Activated T-cell treated with anti-CD3 and anti-CD28 coated beads, Interleukin-2, amount 50 U/mL, for 4 hours (primary cell): ENCODE results near the gene GALE. TPM values are rescaled to one million over a fixed set of nuclear protein-coding genes. Genes with fewer than 3 reads are reported as not detected.
"Not testable (repeated sequence)": the region's sequence is repeated elsewhere in the genome, so short reads cannot be mapped to it uniquely, and the experiment has no call there.

Source experiments
- ATAC-seq, 2 donors: fragments of 200-7000 bp; cut with Tn5 transposase; one replicate each; pipeline ENCODE4 v1.10.0; 2021
- DNase-seq: peaks from one replicate; pipeline ENCODE4 v3.0.0-alpha.2; 2020
- H3K27me3 Mint-ChIP-seq: one replicate; pipeline ENCODE4 v1.8.0; 2021; ENCODE audit warnings: low read depth, mixed read lengths
- H3K36me3 Mint-ChIP-seq: one replicate; pipeline ENCODE4 v1.8.0; 2022; ENCODE audit warnings: mixed read lengths; ENCODE audit not compliant: insufficient read depth
- H3K4me1 Mint-ChIP-seq: one replicate; pipeline ENCODE4 v1.8.0; 2021; ENCODE audit warnings: low read depth, mixed read lengths
- H3K4me3 Mint-ChIP-seq: one replicate; pipeline ENCODE4 v1.8.0; 2021; ENCODE audit warnings: mild to moderate bottlenecking, moderate library complexity, mixed read lengths
- H3K9me3 Mint-ChIP-seq: one replicate; pipeline ENCODE4 v1.8.0; 2021; ENCODE audit warnings: mixed read lengths
- total RNA-seq, 3 donors: library from RNA; stranded (reverse); gene quantifications; one replicate each; pipeline ENCODE4 v1.2.1, GENCODE V29; 2021

The GALE gene
- total RNA-seq, 3 donors from 2014 or later = 55.9 to 65.3 (median 62.4) TPM

DNA sequence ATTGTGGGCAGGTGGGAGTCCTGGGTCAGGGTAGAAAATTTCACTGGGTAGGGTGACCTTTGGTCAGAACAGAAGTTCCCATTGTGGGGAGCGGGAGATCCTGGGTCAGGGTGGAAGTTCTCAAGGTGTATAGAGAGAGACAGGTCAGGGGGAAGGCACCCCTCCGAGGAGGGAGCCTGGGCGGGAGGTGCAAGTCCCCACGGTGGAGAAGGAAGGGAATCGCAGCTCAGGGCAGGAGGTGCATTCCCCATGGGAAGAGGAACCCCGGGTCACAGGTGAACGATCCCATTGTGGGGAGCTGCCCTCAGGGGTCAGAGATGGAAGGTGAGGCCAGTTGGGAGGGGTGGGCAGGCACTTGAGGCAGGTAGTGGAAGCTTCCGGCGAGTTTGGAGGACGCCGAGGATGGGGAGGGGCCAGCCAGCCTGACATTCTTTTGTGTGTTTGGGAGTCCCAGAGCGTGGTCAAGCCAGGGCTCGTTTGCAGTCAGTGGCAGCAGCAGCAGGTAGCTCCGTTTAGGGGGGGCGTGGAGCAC is 9.0 kb downstream of the GALE start:
- Mint-ChIP-seq H3K9me3 (no peaks in the 10 kb centered on the region), H3K27me3 (no peaks in the 10 kb centered on the region), H3K4me3 (peak overlapping the region; percentile 96), H3K4me1 (peaks cover 22% of the 10 kb centered on the region), H3K36me3 (peaks cover 16% of the 10 kb centered on the region)
- no peak for DNase-seq
- peak; percentile 32 to 41 for ATAC-seq

DNA sequence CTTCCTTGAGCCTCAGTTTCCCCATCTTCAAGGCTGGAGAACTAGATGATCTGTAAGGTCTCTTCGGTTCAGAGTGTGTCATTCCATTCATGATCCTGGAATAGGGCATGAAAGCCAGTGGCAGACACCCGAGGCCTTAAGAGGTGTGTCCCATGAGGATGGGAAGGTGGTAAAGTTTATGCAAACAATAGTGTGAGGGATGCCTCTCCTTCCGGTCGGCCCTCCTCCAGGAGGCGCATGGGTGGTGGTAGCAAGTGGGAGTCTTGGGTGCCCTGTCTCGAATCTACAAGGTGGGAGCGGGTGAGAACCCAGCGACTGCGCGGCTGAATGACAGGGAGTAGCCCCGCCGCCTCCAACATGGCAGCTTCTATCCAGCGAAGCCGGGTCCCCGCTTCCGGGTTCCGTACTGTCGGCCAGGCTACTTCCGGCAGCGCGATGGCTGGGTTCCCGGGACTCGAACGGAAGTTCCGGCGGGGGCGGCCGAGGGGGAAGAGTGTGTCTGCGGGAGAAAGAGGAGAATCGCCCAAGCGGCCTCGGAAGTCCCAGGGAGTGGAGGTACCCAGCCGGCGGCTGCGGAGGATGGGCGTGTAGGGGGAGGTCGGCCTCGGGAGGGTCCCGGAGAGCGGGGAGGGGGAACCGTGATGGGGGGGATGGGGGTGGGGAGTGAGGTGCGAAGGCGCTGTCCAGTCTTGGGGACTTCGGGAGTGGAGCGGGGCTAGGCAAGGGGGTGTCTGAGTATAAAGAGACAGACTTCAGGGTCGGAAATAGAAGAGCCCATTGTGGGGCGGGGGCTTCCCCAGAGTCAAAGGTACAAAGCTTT is 9.6 kb downstream of the GALE start, which contains the start of gene LYPLA2:
TSS of gene LYPLA2 (plus strand) at position 450 of the 820 bp plus-strand sequence. CDS start 1,538 bp downstream, outside the sequence.
- peaks cover 22% of the 10 kb centered on the region for H3K4me1 Mint-ChIP-seq
- ATAC-seq = peak; percentile 96
- peak; percentile 76 for DNase-seq
- H3K27me3 Mint-ChIP-seq = no peaks in the 10 kb centered on the region
- peaks cover 20% of the 10 kb centered on the region for H3K36me3 Mint-ChIP-seq
- H3K4me3 Mint-ChIP-seq = peak within 1 kb of the TSS; percentile 96
- no peaks in the 10 kb centered on the region for H3K9me3 Mint-ChIP-seq

DNA sequence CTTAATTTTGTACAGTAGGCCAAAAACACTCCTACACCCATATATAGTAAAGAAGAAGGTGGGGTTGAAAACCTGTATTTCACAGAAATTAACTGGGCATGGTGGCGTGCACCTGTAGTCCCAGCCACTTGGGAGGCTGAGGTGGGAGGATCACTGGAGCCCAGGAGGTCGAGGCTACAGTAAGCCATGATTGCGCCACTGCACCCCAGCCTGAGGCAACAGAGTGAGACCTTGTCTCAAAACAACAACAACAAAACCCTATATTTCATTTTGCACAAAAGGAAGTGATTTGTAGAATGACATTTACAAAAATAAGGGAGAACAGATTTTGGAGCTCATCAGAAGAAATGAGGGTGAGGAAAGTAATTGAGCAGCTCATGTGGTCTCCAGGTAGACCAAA is 11.9 kb downstream of the GALE start:
- no peaks in the 10 kb centered on the region for H3K27me3 Mint-ChIP-seq
- ATAC-seq = no peak
- no peak overlapping the region for H3K4me3 Mint-ChIP-seq
- H3K9me3 Mint-ChIP-seq = no peaks in the 10 kb centered on the region
- peaks cover 28% of the 10 kb centered on the region for H3K36me3 Mint-ChIP-seq
- peaks cover 22% of the 10 kb centered on the region for H3K4me1 Mint-ChIP-seq
- DNase-seq = no peak

DNA sequence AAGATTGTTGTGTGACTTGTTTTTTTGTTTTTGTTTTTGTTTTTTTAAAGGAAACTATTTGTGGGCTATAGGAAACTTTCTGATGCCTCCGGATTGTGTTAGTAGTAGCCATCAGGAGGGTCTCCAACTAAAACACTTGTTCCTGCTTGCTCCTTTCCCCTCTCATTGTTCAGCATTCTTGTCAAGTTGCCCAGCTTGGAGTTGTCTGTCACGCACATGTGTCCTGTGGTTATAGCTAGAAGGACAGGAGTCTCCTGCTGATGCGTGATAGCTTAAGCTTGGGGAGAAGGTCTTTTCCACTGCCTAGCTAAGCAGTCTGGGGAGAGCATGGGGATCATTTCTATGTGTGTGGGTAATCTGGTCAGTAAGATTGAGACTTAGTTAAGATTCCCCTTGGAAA is 12.9 kb downstream of the GALE start:
- no peaks in the 10 kb centered on the region for H3K27me3 Mint-ChIP-seq
- ATAC-seq (no peak), DNase-seq (no peak)
- H3K4me1 Mint-ChIP-seq = peaks cover 19% of the 10 kb centered on the region
- no peaks in the 10 kb centered on the region for H3K9me3 Mint-ChIP-seq
- no peak overlapping the region for H3K4me3 Mint-ChIP-seq
- peaks cover 28% of the 10 kb centered on the region for H3K36me3 Mint-ChIP-seq

DNA sequence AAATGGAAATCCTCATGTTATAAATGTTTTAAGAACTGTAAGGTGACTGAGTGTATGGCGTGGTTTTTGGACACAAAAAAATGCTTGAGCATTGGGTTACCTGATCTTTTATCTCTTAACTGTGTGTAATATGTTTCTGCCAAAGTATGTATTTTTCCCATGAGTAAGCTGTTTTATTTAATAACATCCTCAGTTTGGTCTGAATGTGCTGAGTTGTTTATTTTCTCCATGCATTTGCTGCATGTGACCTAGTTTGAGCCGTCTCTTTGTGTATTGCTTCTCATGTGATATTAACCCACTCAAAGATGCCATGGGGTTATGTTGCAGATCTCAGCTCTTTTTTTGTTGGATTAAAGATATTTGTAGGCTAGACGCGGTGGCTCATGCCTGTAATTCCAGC is 15.7 kb downstream of the GALE start:
- DNase-seq = no peak
- no peaks in the 10 kb centered on the region for H3K27me3 Mint-ChIP-seq
- peaks cover 10% of the 10 kb centered on the region for H3K4me1 Mint-ChIP-seq
- no peak overlapping the region for H3K4me3 Mint-ChIP-seq
- no peaks in the 10 kb centered on the region for H3K9me3 Mint-ChIP-seq
- H3K36me3 Mint-ChIP-seq = peaks cover 40% of the 10 kb centered on the region
- ATAC-seq = no peak

DNA sequence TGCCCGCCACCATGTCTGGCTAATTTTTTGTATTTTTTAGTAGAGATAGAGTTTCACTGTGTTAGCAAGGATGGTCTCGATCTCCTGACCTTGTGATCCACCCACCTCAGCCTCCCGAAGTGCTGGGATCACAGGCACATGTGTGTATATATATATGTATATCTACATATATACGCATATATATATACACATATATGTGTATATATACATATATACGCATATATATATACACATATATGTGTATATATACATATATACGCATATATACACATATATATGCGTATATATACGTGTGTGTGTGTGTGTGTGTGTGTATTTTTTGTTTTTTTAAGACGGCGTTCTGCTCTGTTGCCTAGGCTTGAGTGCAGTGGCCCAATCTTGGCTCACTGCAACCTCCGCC is 17.4 kb downstream of the GALE start:
- peaks cover 40% of the 10 kb centered on the region for H3K36me3 Mint-ChIP-seq
- H3K4me3 Mint-ChIP-seq = not testable (repeated sequence)

DNA sequence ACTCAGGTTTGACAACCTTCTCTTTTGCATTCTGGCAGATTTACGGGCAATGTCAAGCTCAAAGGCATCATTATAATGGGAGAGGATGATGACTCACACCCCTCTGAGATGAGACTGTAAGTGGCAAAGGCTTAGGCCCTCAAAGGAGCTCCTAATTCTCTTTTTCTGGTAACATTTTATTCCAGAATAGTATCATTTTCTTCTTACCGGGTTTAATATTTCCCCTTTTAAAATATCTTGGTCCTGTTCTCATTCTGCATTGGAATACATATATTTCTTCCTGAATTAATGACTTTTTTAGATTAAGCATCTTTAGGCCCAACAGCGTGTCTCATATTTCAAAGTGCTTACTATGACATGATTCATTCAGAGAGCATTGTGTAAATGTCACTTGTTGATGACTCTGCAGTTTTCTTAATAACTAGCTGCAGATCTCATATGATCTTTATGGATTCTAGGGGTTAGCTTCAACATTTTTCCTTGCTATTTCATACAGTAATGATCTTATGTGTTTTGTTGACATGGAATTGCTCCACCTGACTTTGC is 20.7 kb downstream of the GALE start:
- Mint-ChIP-seq H3K27me3 (no peaks in the 10 kb centered on the region), H3K4me1 (peaks cover 35% of the 10 kb centered on the region), H3K9me3 (no peaks in the 10 kb centered on the region), H3K4me3 (peak overlapping the region; percentile 85), H3K36me3 (peaks cover 15% of the 10 kb centered on the region)
- no peak for DNase-seq
- ATAC-seq = peak; percentile 24 to 25

More for the DNA sequence above, 17.4 kb downstream of the GALE start:
- H3K27me3 Mint-ChIP-seq, DNase-seq, ATAC-seq, H3K9me3 Mint-ChIP-seq: not testable (repeated sequence)
- peaks cover 19% of the 10 kb centered on the region for H3K4me1 Mint-ChIP-seq

DNA sequence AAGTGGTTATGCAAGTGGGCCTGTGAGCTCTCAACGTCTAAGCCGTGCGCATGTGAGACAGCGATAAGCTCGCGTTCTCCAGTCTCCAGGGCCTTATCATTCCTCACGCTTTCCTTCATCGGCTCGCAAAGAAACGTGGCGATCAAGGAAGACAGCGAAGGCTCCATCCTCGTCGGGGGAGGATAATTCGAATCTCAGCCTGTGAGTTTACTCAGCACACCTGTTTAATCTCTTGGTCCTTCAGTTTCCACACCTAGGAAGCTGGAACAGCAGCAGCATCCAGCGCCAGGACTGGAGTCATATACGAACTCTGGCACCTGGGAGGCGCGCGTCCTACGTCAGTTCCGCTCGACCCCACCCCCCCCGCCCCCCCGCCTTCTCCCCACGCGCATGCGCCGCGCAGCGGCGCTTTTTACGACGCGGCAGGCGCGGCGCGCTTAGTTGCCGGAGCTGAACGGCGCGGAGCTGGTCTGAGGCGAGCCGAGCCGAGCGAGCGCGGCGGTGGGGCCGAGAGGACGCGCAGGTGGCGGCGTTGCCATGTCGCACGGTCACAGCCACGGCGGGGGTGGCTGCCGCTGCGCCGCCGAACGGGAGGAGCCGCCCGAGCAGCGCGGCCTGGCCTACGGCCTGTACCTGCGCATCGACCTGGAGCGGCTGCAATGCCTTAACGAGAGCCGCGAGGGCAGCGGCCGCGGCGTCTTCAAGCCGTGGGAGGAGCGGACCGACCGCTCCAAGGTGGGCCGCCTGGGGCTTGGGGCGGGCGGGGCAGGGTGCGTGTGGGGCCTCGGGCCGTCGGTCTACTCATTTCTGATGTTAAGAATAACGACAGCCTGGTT is 22.4 kb downstream of the GALE start, which contains the start of gene PITHD1:
TSS of gene PITHD1 (plus strand) at position 440 of the 836 bp plus-strand sequence. CDS start at position 538, 98 bp downstream.
- H3K4me1 Mint-ChIP-seq = peaks cover 35% of the 10 kb centered on the region
- ATAC-seq (peak; percentile 90 to 91), DNase-seq (peak; percentile 69)
- peak within 1 kb of the TSS; percentile 85 for H3K4me3 Mint-ChIP-seq
- no peaks in the 10 kb centered on the region for H3K27me3 Mint-ChIP-seq
- H3K36me3 Mint-ChIP-seq = peaks cover 12% of the 10 kb centered on the region
- no peaks in the 10 kb centered on the region for H3K9me3 Mint-ChIP-seq

DNA sequence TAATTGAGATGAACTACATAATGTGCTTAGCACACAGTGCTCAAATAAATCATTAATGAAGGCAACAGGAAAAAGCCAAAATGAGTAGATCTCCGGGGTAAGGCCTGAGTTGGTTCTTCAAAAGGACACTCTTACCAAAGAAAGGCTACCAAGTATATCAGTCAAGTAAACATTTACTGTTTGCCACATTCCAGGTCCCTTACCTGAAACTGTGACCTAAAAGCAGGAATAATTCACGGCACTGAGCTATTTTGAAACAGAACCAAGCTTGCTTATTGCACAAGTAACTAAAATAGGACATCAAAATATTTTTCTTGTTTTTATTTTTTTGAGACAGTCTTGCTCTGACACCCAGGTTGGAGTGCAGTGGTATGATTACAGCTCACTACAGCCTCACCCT is 24.3 kb downstream of the GALE start:
- ATAC-seq (no peak), DNase-seq (no peak)
- no peaks in the 10 kb centered on the region for H3K9me3 Mint-ChIP-seq
- H3K27me3 Mint-ChIP-seq = no peaks in the 10 kb centered on the region
- H3K36me3 Mint-ChIP-seq = peaks cover 5% of the 10 kb centered on the region
- H3K4me3 Mint-ChIP-seq = no peak overlapping the region
- H3K4me1 Mint-ChIP-seq = peaks cover 34% of the 10 kb centered on the region

DNA sequence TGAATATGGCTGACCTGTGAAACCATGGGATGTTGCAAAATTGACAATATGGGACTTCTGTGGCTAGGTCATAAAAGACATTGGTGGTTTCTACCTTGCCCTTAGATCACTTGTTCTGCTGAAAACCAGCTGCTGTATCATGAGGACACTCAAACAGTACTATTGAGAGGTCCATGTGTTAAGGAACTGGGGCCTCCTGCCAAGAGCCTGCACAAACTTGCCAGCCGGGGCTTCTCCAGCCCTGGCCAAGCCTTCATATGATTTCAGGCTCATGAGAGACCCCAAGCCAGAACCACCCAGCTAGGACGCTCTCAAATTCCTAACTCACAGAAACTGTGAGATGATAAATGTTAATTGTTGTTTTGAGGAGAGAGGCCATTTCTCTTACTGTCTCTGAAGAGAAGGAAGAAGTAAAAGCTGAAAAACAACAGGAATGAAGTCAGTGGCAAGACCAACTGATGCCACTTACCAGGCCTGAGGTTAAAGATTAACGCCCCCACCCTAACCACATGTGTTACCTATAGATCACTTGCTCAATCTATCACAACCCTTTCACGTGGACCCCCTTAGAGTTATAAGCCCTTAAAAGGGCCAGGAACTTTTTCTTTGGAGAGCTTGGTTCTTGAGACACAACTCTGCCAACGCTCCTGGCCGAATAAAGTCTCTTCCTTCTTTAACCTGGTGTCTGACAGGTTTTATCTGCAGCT is 26.2 kb downstream of the GALE start:
- DNase-seq = no peak
- Mint-ChIP-seq H3K36me3 (no peaks in the 10 kb centered on the region), H3K27me3 (no peaks in the 10 kb centered on the region), H3K9me3 (no peaks in the 10 kb centered on the region), H3K4me1 (peaks cover 22% of the 10 kb centered on the region), H3K4me3 (no peak overlapping the region)
- no peak for ATAC-seq

DNA sequence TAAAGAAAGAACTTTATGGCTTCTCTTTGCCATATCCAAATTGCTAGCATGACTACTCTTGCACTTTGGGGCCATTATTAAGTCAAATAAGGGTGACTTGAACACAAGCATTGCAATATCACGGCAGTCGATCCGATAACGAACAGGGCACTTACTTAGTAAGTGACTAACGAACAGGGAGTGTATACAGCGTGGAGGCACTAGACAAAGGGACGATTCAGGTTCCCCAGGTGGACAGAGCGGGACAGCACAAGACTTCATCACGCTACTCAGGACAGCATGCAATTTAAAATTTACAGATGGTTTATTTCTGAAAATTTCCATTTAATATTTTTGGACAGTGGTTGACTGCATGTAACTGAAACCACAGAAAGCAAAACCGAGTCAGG is 27.7 kb downstream of the GALE start:
- H3K4me1 Mint-ChIP-seq = peaks cover 15% of the 10 kb centered on the region
- no peak overlapping the region for H3K4me3 Mint-ChIP-seq
- ATAC-seq = no peak

DNA sequence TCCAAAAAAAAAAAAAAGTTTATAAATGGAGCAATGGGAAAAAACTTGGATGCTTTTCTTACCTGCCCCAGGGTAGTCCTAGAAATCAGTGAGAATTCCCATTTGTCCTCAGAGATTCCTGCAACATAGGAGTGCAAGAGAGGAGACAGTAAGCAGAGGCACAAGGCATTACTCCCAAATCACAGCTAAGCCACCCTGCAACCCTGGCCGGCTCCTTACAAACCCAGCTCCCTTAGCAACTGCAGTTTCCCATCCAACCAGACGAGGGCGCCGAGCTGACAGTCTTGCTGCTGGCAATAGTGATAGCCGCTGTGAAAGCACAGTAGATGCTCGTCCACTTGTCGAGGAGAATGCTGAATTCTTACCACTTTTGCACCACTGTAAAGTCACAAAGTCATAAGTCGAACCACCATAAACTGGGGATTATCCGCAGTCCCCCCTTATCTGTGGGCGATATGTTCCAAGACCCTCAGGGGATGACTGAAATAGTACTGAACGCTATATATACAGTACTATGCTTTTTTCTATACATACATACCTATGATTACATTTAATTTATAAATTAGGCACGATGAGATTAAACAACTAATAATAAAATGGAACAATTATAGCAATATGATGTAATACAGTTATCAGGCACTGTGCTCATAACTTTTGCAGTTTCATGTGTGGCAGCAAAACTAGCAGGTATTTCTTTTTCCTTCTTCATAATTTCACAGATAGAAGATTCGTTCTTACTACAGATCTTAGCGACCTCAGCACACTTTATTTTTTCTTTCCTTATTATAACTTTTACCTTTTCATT is 28.3 kb downstream of the GALE start:
- Mint-ChIP-seq H3K9me3 (no peaks in the 10 kb centered on the region), H3K4me1 (peaks cover 12% of the 10 kb centered on the region), H3K27me3 (no peaks in the 10 kb centered on the region), H3K36me3 (no peaks in the 10 kb centered on the region), H3K4me3 (no peak overlapping the region)
- ATAC-seq (peak; percentile 94 to 98), DNase-seq (peak; percentile 85)

More for the DNA sequence above, 27.7 kb downstream of the GALE start:
- Mint-ChIP-seq H3K27me3 (no peaks in the 10 kb centered on the region), H3K9me3 (no peaks in the 10 kb centered on the region), H3K36me3 (no peaks in the 10 kb centered on the region)
- no peak for DNase-seq

DNA sequence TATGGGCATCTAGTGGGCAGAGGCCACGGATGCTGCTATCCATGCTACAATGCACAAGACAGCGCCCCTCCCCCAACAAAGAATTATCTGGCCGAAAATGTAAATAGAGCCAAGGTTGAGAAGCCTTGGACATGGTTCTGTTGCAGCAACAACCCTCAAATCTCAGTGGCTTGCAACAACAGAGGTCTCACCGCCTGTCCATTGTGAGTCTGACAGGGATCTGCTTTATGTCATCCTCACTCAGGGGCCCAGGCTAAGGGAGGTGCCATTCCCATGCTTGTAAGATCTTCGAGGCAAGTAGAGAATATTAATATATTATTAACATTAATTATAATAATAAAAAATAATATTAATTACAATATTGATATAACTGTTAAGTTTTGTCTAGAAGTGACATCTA is 31.8 kb downstream of the GALE start:
- Mint-ChIP-seq H3K4me3 (no peak overlapping the region), H3K27me3 (no peaks in the 10 kb centered on the region), H3K36me3 (no peaks in the 10 kb centered on the region), H3K4me1 (peaks cover 2% of the 10 kb centered on the region), H3K9me3 (no peaks in the 10 kb centered on the region)
- ATAC-seq (no peak), DNase-seq (no peak)
